Right renal cortex interstitium (tissue), 3 donors: ENCODE measurements around the gene DCTPP1. TPM values are rescaled to one million over a fixed set of nuclear protein-coding genes. Genes with fewer than 3 reads are reported as not detected.

Experiments
- DNase-seq, 3 donors: peaks; one replicate each; pipeline ENCODE4 v3.0.0-alpha.2; 2013; ENCODE audit warnings: low read depth in 3 of 3, low spot score in 2 of 3
- polyA plus RNA-seq, 3 donors: library from polyadenylated mRNA; unstranded; fragments of 120-200 nt; gene quantifications; one replicate each; pipeline ENCODE4 v1.2.1, GENCODE V29; 2013; ENCODE audit not compliant: insufficient read length in 3 of 3

The DCTPP1 gene
- polyA plus RNA-seq, 3 donors, result 35.6 to 46.6 (median 42.5) TPM

DNA sequence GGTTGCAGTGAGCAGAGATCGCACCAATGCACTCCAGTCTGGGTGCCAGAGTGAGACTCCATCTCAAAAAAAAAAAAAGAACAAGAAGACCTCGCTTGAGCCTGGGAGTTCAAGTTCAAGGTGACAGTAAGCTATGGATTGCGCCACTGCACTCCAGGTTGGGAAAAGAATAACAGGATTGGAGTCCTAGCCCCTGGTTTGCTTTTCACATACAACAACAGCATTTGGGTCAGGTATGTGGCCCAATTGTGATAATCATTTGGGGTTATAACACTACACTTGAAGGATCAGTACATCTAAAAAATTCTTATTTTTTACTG is 19.2 kb upstream of the DCTPP1 start:
- no peak for DNase-seq

DNA sequence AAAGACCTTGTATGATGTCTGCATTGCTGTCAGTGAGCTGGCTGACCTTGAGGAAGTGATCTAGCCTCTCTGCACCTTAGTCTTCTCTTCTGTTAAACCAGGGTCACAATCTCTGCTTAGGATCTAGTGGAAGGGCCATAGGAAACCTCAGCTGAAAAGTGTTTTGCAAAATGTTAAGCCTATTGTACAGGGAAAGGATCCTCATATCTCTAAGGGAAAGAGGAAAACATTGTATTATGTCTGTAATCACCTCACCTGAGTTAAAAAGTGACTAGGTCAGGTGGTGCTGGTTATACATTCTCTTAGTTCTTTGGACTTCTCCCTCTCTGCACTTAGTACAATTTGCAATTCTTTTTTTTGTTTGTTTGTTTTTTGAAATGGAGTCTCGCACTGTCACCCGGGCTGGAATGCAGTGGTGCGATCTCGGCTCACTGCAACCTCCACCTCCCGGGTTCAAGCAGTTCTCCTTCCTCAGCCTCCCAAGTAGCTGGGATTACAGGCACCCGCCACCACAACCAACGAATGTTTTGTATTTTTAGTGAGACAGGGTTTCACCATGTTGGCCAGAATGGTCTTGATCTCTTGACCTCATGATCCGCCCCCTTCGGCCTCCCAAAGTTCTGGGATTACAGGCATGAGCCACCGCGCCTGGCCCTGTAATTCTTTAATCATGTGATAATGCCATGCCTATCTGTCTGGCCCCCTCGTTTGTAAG is 17.8 kb upstream of the DCTPP1 start:
- DNase-seq, result no peak

DNA sequence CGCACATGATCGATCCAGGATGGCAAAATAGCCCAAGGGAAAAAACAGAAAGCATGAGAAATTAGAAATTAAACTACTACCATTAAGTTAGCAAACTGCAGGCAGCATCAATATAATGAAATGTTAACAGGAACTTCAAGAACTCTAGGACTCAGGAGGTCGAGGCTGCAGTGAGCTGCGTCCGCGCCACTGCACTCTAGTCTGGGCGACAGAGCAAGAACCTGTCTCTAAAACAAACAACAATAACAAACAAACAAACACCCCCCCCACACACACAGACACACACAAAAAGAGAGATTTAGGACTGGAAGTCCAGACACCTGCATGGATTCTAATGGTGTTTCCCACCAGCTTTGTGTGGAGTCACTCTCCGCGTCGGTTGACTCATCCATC is 16.4 kb upstream of the DCTPP1 start:
- DNase-seq, result no peak

DNA sequence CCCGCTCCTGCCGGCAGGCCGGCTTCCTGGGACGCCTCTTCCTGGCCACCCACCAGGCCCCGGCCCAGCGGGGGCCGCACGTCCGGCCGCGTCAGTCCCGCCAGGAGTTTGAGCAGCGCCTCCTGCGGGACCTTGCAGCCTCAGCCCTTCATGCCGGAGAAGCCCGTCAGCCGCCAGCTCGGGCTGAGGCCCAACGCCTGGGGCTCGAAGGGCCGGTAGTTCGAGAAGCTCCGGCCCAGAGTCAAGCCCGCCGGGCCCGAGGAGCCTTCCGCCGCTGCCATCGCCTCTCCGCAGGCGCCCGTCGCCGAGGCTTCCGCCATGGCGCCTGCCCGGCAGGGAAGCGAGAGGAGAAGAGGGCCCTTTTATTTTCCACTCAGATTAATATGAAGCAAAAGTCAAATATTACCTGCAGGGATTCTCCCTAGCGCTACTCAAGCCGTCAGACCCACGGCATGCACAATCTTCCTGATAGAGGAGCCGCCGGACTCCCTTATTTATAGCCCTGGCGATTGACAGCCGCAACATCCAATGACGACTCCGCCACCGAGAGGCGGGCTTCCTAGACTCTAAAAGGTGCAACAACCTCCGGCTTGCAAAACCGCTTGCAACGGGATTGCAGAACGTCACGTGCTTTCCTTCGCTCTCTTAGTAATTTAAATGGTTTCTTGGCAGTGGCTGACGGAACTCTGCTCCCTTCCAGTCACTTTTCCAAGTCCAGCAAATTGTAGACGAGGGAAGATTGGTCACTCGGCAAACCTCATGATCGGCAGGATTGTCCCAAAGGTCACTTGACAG is 15.8 kb upstream of the DCTPP1 start, which contains the start of gene SEPHS2:
SEPHS2 (minus strand) TSS at position 467 of the 795 bp plus-strand sequence; CDS start at position 320, 147 bp downstream.
- DNase-seq, result peak; percentile 93 to 94 (median 94)

GRCh38 chr16:30445149-30445407 is 15.2 kb upstream of the DCTPP1 start:
- no peak for DNase-seq

DNA sequence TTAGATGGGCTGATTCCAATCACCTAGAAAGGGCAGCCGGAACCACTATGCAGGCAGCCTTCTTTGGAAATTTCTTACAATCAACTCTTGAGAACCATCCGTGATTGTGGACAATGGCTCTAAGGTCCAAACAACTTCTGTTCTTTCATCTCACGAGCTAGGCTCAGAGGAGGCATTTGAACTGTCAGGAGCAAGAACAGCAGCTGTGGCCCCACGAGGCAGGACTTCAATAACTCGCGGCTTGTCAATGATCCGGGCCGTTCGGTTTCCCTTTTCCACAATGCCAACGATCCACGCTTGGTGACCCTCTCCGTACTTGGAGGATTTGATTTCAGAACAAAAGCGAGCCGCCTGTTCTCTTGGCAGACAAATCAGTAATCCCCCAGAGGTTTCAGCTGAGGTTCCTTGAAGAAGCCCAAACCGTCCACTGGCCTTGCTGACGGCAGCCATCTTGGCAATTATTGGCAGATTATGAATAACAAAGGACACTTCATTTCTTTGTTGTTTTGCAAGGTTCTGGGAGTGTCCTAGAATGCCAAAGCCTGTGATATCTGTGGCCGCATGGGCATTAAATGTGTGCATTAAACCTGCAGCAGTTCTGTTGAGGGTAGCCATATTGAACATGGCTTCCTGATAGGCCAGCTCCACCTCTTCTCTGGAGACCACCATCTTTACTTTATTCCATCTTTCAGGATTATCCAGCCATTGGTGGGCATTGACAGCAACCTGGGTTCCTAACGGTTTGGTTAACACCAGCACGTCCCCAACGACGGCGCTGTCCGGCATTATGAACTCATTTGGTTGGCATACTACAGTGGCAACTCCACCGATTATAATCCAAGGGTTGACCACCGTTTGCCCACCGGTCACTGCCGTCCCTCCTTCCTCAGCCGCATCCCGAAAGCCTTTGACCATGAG is 14.7 kb upstream of the DCTPP1 start:
- no peak for DNase-seq

DNA sequence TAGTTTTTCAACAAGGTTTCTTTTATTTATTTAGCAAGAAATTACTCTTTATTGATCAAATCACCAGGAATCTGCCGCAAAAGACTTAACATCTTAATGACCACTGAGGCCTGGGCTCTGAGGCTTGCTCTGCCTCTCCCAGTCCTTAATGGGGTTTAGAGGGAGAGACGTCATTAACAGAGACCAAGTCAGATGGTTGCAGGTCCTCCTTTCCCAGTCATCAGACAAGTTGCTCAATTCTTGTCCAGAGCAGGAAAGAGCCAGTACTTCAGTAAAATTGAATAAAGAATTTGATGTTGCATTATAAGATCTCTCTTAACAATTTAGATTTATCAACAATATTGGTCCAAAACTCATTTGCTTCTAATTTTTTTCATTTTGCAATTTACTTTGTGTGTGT is 13.8 kb upstream of the DCTPP1 start:
- no peak for DNase-seq

GRCh38 chr16:30439720-30440348 is 10.0 kb upstream of the DCTPP1 start:
- no peak for DNase-seq

DNA sequence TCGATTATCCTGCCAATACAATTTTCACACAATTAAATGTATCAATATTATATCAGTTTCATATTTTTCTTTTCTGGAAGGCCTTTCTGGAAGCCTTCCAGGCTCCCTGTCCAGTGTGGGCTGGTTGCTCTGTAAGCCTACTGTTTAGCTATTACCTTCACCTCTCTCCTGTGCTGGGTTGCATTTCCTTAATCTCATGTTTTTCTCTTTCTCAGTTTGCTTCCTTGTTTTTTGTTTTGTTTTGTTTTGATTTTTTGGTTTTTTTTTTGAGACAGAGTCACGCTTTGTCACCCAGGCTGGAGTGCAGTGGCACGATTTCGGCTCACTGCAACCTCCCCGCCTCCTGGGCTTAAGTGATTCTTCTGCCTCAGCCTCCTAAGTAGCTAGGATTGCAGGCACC is 9.0 kb upstream of the DCTPP1 start:
- DNase-seq, result no peak

DNA sequence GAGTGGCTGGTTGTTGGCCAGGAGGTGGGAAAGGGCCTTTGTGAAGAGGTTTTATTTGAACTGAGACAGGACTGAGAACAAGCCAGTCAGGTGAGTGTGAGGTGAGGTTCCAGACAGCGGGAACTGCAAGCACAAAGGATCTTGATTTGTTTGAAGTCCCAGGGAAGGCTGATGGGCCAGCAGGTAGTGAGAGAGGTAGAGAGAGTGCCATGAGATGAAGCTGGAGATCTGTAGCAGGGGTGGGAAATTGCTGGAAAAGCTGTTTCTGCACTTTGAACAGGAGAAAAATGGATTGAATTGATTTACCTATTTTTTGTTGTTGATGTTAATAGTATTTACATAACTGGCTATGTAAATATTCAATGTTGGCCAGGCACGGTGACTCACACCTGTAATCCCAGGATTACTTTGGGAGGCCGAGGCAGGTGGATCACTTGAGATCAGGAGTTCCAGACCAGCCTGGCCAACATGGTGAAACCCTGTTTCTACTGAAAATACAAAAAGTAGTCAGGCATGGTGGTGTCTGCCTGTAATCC is 7.7 kb upstream of the DCTPP1 start:
- DNase-seq, result no peak

GRCh38 chr16:30434852-30435251 is 5.0 kb upstream of the DCTPP1 start:
- no peak for DNase-seq

DNA sequence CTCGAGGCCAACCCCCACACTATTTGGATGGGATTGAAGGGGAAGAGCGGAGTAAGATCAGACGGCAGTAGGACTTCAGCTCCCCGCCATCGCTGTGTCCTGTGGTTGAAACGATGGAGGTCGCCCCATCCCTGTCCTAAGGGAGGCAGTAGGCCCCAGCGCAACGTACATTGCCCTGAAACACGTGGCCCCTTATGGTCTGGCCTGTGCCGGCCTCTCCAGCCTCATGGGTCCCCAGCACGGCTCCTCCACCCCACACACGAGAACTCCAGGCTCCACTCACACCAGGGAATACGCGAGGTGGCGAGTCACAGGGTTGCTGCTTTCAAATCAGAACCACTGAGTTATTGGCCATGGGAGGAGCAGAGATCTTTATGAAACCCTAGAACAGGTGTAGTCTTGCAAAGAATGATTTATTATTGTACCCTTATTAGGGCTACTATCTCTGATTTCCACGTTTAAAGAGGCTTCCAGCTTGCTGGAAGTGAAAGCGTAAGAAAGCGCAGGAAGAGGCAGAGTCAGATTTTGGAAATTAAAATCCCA is 669 bp upstream of the DCTPP1 start:
- DNase-seq, result no peak

DNA sequence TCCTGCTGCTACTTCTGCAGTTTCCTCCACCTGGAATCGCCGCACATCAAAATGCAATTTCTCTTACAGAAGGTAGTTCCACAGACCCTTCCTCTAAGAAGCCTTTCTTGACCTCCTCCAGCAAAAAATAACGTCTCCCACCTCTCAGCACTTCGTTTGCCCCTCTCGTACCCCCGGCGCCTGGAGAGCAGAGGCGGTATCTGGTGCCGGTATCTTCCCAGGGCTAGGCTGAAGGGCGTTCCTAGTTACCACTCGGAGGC is 482 bp downstream of the DCTPP1 start:
- DNase-seq, result no peak

DNA sequence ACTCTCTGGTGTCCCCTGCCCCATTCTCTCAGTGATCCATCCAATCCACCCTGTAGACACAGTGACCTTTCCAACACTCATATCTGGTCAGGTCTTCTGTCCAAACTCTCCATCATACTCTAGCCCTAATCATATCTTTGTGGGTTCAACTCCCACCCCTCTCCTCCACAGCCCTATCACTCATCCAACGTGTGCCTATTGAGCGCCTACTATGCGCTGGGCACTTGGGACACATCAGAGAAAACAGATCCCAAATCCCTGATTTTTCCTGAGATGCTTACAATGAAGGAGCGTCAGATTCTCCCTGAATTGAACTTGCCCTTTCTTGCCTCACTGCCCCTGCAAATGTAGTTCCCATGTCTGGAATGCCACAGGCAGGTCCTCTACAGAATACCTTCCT is 1.8 kb downstream of the DCTPP1 start:
- no peak for DNase-seq

DNA sequence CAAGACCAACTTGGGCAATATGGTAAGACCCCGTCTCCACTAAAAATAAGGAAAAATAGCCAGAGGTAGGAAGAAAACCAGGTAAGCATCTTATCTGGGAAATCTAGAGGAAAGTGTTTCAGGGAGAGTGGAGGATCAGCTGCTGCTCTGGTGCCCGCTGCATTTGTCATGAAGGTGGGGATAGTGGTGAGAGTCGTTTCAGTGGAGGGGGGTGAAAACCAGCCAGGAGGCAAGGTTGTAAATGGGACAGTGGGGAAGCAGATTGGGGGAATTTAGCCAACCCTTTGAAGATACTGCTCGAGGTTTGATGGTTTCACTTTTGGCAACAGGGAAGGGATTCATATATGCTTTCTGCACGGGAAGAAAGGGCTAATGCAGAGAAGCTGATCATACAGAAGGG is 8.8 kb downstream of the DCTPP1 start:
- DNase-seq, result no peak

DNA sequence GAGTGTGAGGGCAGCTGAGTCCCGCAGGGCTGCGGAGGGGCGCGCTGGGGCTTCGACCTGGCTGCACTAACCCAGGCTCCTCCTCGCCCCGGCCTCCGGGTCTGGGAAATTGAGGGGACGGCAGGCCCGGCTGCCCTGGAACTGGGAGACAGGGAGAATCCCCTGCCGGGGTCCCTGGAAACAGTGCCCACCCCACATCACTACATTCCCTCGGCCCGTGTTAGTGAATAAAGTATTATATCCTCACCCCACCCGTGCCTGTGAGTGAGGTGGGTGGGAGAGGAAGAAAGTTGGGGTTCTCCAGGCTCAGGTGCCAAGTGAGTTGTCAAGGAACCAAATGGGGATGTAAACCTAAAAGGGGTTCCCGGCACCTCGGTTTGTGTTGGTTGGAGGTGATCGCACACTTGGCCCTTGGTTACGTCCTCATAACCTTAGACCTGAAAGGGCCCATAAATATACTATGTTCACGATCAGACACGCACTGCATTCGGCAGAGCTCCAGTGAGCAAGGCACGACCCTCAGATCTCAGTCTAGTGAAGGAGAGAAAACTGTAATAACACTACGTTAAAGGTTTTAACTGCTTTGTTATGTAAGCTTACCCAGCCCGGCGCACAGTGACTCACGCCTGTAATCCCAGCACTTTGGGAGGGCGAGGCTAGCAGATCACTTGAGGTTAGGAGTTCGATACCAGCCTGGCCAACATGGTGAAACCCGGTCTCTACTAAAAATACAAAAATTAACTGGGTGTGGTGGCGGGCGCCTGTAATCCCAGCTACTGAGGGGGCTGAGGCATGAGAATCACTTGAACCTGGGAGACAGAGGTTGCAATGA is 11.3 kb downstream of the DCTPP1 start:
- no peak for DNase-seq

DNA sequence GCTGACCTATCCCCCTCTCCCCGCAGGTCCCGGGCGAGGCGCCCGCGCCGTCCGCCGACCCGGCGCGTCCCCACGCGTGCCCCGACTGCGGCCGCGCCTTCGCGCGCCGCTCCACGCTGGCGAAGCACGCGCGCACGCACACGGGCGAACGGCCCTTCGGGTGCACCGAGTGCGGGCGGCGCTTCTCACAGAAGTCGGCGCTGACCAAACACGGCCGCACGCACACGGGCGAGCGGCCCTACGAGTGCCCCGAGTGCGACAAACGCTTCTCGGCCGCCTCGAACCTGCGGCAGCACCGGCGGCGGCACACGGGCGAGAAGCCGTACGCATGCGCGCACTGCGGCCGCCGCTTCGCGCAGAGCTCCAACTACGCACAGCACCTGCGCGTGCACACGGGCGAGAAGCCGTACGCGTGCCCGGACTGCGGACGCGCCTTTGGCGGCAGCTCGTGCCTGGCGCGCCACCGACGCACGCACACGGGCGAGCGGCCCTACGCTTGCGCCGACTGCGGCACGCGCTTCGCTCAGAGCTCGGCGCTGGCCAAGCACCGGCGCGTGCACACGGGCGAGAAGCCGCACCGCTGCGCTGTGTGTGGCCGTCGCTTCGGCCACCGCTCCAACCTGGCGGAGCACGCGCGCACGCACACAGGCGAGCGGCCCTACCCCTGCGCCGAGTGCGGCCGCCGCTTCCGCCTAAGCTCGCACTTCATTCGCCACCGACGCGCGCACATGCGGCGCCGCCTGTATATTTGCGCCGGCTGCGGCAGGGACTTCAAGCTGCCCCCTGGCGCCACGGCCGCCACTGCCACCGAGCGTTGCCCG is 12.1 kb downstream of the DCTPP1 start:
- peak; percentile 70 to 83 (median 75) for DNase-seq

GRCh38 chr16:30416624-30417528 is 13.0 kb downstream of the DCTPP1 start:
- no peak for DNase-seq
